Fibroblast of the aortic adventitia (primary cell): ENCODE data around the gene SERPINC1. TPM values are rescaled to one million over a fixed set of nuclear protein-coding genes. Genes with fewer than 3 reads are reported as not detected.

ENCODE experiments used
- DNase-seq: peaks from one replicate; pipeline ENCODE4 v3.0.0-alpha.2; 2010; ENCODE audit warnings: low read depth
- H3K4me3 ChIP-seq: 2 replicates; pipeline ENCODE4 v1.5.1; 2011; ENCODE audit warnings: low read depth, mild to moderate bottlenecking, control low read depth, low read length, moderate library complexity
- CTCF ChIP-seq: IDR thresholded peaks from 2 replicates; pipeline ENCODE4 v1.5.1; 2011; ENCODE audit warnings: mild to moderate bottlenecking, low read length, control low read depth, inconsistent platforms; ENCODE audit not compliant: insufficient read depth
- total RNA-seq: library from RNA; depleted of rRNA; stranded (reverse); fragments of >200 nt; gene quantifications from 2 replicates; pipeline ENCODE4 v1.2.3, GENCODE V29; 2012; ENCODE audit warnings: low replicate concordance

Gene SERPINC1
- total RNA-seq, 1 donor, result not detected

DNA sequence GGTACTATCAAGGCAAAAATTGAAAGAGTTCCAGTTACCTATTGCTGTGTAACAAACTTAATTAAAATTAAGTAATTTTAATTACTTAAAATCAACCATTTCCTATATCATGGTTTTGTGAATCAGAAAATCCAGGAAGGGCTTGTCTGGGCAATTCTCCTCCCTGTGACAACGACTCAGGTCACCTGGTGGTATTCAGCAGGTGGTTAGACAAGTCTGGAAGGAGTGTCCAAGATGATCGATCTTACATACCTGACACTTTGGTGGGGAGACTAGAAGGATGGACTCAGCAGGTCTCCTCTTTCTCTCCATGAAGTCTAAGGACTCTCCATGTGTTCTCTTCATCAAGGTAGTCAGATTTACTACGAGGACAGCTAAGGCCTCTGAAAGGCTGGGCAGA is 22.9 kb downstream of the SERPINC1 start:
- DNase-seq, result no peak

GRCh38 chr1:173893611-173894010 is 23.5 kb downstream of the SERPINC1 start:
- H3K4me3 ChIP-seq, result no peak overlapping the region

More for the DNA sequence above, 22.9 kb downstream of the SERPINC1 start:
- H3K4me3 ChIP-seq, result no peak overlapping the region
- no peak for TF ChIP-seq CTCF

GRCh38 chr1:173889885-173890284 is 27.2 kb downstream of the SERPINC1 start:
- no peak overlapping the region for H3K4me3 ChIP-seq
- no peak for TF ChIP-seq CTCF
- no peak for DNase-seq

More at GRCh38 chr1:173893611-173894010, 23.5 kb downstream of the SERPINC1 start:
- no peak for TF ChIP-seq CTCF
- no peak for DNase-seq

- H3K4me3 ChIP-seq, result no peak overlapping the region
- no peak for DNase-seq
- no peak for TF ChIP-seq CTCF
Observed at GRCh38 chr1:173888749-173889148, 28.4 kb downstream of the SERPINC1 start.

GRCh38 chr1:173887627-173888026 is 29.5 kb downstream of the SERPINC1 start:
- TF ChIP-seq CTCF, result no peak
- no peak for DNase-seq
- no peak overlapping the region for H3K4me3 ChIP-seq

DNA sequence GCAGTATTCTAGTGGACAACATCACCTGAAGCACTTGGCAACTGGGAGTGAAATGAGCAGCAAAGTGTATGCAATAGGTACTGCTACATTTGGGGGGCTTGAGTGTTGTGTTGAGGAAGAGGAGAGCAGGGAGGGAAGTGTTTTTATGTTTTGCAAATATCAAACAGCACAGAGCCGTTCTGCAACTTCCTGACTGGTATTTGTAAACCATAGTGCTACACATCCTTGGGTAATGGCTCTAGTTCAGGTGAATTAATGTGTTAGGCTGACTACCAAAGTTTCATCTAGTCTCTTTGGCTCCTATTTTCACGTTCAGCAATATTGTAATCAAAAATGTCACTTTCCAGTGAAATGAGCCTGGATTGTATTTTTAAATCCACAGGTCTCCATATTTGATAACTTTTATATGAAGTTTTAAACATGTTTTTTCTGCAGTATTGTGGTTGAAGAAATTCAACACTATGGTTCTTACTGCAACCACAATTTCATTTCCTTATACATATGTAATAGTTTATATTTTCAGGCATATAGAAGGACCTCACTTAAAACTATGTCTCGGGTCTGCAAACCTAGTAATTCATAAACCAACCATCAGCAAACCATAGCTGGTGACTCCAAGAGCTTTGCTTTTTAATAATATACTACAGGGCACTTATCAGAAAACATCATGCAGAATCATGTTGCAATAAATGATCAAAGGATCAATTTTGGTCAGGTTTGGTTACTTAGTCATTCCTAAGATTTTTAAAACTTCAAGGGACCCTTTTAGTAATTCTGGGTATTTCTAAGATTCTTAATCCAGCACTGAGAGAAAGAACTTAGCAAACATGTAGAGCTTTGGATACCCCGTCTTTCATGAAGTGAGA is 30.1 kb downstream of the SERPINC1 start:
- no peak for DNase-seq
- no peak for TF ChIP-seq CTCF
- no peak overlapping the region for H3K4me3 ChIP-seq
